SU-DHL-6 (cell line): Measurements from ENCODE around the gene RUSC2.

Experiments used
- EZH2phosphoT487 ChIP-seq: fragments of 200-600 bp; sonication (generic), shearing (Covaris generic); conservative IDR thresholded peaks from 2 replicates; pipeline ENCODE4 v1.6.1; 2018; ENCODE audit warnings: mild to moderate bottlenecking, antibody characterized with exemption, low read length, moderate library complexity, mixed read lengths
- TF ChIP-seq, protein P1 (sequence below): fragments of 200-600 bp; sonication (generic); IDR thresholded peaks from one replicate; pipeline ENCODE4 v1.5.1; 2017; ENCODE audit warnings: antibody characterized with exemption, mild to moderate bottlenecking, low read length, moderate library complexity; ENCODE audit not compliant: insufficient read depth, poor library complexity, severe bottlenecking

DNA sequence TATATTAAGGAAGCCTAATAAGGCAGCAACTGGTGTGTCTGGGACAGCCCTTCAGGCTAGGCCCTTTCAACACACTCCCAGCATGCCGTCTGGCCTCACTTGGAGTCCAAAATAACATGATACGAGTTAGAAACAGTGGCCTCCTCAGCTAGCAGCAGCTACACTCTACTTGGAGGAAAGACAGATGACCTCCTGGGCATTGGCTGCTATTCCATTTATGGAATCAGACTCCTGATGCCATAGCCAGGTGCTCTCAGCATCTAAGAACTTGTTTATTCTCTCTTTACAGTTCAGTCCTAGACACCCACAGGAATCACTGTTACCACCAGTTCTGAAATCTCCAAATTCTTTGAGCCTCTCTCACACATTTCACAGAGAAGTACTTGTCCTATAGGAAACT lies 31.8 kb downstream of the RUSC2 start:
- TF ChIP-seq, protein P1, sequence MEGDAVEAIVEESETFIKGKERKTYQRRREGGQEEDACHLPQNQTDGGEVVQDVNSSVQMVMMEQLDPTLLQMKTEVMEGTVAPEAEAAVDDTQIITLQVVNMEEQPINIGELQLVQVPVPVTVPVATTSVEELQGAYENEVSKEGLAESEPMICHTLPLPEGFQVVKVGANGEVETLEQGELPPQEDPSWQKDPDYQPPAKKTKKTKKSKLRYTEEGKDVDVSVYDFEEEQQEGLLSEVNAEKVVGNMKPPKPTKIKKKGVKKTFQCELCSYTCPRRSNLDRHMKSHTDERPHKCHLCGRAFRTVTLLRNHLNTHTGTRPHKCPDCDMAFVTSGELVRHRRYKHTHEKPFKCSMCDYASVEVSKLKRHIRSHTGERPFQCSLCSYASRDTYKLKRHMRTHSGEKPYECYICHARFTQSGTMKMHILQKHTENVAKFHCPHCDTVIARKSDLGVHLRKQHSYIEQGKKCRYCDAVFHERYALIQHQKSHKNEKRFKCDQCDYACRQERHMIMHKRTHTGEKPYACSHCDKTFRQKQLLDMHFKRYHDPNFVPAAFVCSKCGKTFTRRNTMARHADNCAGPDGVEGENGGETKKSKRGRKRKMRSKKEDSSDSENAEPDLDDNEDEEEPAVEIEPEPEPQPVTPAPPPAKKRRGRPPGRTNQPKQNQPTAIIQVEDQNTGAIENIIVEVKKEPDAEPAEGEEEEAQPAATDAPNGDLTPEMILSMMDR = no peak
- TF ChIP-seq EZH2phosphoT487 = no peak
